SK-N-SH treated with all-trans-retinoic acid at 6 μM for 48 hours (cell line): Measurements from ENCODE around the gene GLS.
A peak's percentile ranks its signal among the peaks of the same experiment; 100 is the strongest.

Experiments
- ATAC-seq: fragments of 200-7000 bp; cut with Tn5 transposase; 3 replicates; pipeline ENCODE4 v1.9.1; 2020; ENCODE audit warnings: mild to moderate bottlenecking, moderate library complexity
- ARNTL ChIP-seq: fragments of 450-650 bp; formaldehyde crosslinking; IDR thresholded peaks from 2 replicates; pipeline ENCODE4 v1.5.0; 2020; ENCODE audit warnings: low read depth, mild to moderate bottlenecking, moderate library complexity, borderline replicate concordance
- BACH2 ChIP-seq: fragments of 250-450 bp; sonication (Bioruptor Pico); IDR thresholded peaks from 2 replicates; pipeline ENCODE4 v1.9.0; 2021; ENCODE audit warnings: mild to moderate bottlenecking, borderline replicate concordance
- CSDC2 ChIP-seq: fragments of 250-450 bp; sonication (Bioruptor Pico); IDR thresholded peaks from 2 replicates; pipeline ENCODE4 v1.5.0; 2020; ENCODE audit warnings: mild to moderate bottlenecking, moderate library complexity
- CSRNP3 ChIP-seq: fragments of 250-450 bp; sonication (Bioruptor Pico); IDR thresholded peaks from 2 replicates; pipeline ENCODE4 v1.5.1; 2021; ENCODE audit warnings: mild to moderate bottlenecking, moderate library complexity
- ESRRG ChIP-seq: fragments of 250-450 bp; sonication (Bioruptor Pico); IDR thresholded peaks from 2 replicates; pipeline ENCODE4 v1.6.1; 2021; ENCODE audit warnings: mild to moderate bottlenecking
- GLIS3 ChIP-seq: fragments of 250-450 bp; sonication (Bioruptor Pico); IDR thresholded peaks from 2 replicates; pipeline ENCODE4 v1.5.0; 2020; ENCODE audit warnings: mild to moderate bottlenecking, moderate library complexity
- ISL1 ChIP-seq: fragments of 250-450 bp; sonication (Bioruptor Pico); IDR thresholded peaks from 2 replicates; pipeline ENCODE4 v2.1.2; 2022; ENCODE audit warnings: mild to moderate bottlenecking, moderate library complexity
- OSR1 ChIP-seq: fragments of 250-450 bp; sonication (Bioruptor Pico); IDR thresholded peaks from 2 replicates; pipeline ENCODE4 v1.8.0; 2022; ENCODE audit warnings: moderate library complexity, mild to moderate bottlenecking, inconsistent platforms
- PPARA ChIP-seq: fragments of 250-450 bp; sonication (Bioruptor Pico); IDR thresholded peaks from 2 replicates; pipeline ENCODE4 v1.5.0; 2020; ENCODE audit warnings: mild to moderate bottlenecking, borderline replicate concordance
- RARB ChIP-seq: fragments of 250-450 bp; sonication (Bioruptor Pico); IDR thresholded peaks from 2 replicates; pipeline ENCODE4 v1.8.0; 2021; ENCODE audit warnings: mild to moderate bottlenecking, moderate library complexity
- SNAI2 ChIP-seq: fragments of 250-450 bp; sonication (Bioruptor Pico); IDR thresholded peaks from 2 replicates; pipeline ENCODE4 v1.5.0; 2020; ENCODE audit warnings: mild to moderate bottlenecking, moderate library complexity
- TCF4 ChIP-seq: fragments of 250-450 bp; sonication (Bioruptor Pico); IDR thresholded peaks from 2 replicates; pipeline ENCODE4 v1.8.0; 2021; ENCODE audit warnings: mild to moderate bottlenecking, moderate library complexity, borderline replicate concordance
- TOX ChIP-seq: fragments of 250-450 bp; sonication (Bioruptor Pico); IDR thresholded peaks from 2 replicates; pipeline ENCODE4 v1.8.0; 2021; ENCODE audit warnings: mild to moderate bottlenecking, moderate library complexity, borderline replicate concordance
- TSHZ2 ChIP-seq: fragments of 250-450 bp; sonication (Bioruptor Pico); IDR thresholded peaks from 2 replicates; pipeline ENCODE4 v1.5.0; 2020; ENCODE audit warnings: mild to moderate bottlenecking, moderate library complexity
- ZFP3 ChIP-seq: fragments of 250-450 bp; sonication (Bioruptor Pico); IDR thresholded peaks from 2 replicates; pipeline ENCODE4 v1.5.0; 2020; ENCODE audit warnings: mild to moderate bottlenecking, moderate library complexity
- ZFP30 ChIP-seq: fragments of 450-650 bp; formaldehyde crosslinking; IDR thresholded peaks from 2 replicates; pipeline ENCODE4 v1.5.0; 2022; ENCODE audit warnings: mild to moderate bottlenecking, moderate library complexity
- ZNF565 ChIP-seq: fragments of 450-650 bp; formaldehyde crosslinking; conservative IDR thresholded peaks from 2 replicates; pipeline ENCODE4 v1.5.0; 2020; ENCODE audit warnings: low read depth, mild to moderate bottlenecking, moderate library complexity
- ZNF70 ChIP-seq: fragments of 450-650 bp; formaldehyde crosslinking; IDR thresholded peaks from 2 replicates; pipeline ENCODE4 v1.5.0; 2020; ENCODE audit warnings: mild to moderate bottlenecking, moderate library complexity
- ZNF8 ChIP-seq: fragments of 450-650 bp; formaldehyde crosslinking; IDR thresholded peaks from 2 replicates; pipeline ENCODE4 v1.5.0; 2020; ENCODE audit warnings: mild to moderate bottlenecking, moderate library complexity
- TF ChIP-seq, protein P1 (sequence below): fragments of 250-450 bp; sonication (Bioruptor Pico); IDR thresholded peaks from 2 replicates; pipeline ENCODE4 v1.8.0; 2021; ENCODE audit warnings: low read depth, mild to moderate bottlenecking, moderate library complexity, borderline replicate concordance
- TF ChIP-seq, protein P2 (sequence below): fragments of 250-450 bp; sonication (Bioruptor Pico); IDR thresholded peaks from 2 replicates; pipeline ENCODE4 v1.5.1; 2020; ENCODE audit warnings: low read depth, mild to moderate bottlenecking, moderate library complexity
- TF ChIP-seq, protein P3 (sequence below): fragments of 250-450 bp; sonication (Bioruptor Pico); IDR thresholded peaks from 2 replicates; pipeline ENCODE4 v1.8.0; 2020; ENCODE audit warnings: mild to moderate bottlenecking, moderate library complexity, borderline replicate concordance

Gene GLS

GRCh38 chr2:190976521-190976920, 95.9 kb downstream of the GLS start:
- no peak for TF ChIP-seq CSRNP3 (CRISPR knock-in tag)
- TF ChIP-seq, all 23 proteins: peak for 0
- ATAC-seq: no peak

GRCh38 chr2:190977505-190977904, 96.9 kb downstream of the GLS start:
- TF ChIP-seq, protein P1, sequence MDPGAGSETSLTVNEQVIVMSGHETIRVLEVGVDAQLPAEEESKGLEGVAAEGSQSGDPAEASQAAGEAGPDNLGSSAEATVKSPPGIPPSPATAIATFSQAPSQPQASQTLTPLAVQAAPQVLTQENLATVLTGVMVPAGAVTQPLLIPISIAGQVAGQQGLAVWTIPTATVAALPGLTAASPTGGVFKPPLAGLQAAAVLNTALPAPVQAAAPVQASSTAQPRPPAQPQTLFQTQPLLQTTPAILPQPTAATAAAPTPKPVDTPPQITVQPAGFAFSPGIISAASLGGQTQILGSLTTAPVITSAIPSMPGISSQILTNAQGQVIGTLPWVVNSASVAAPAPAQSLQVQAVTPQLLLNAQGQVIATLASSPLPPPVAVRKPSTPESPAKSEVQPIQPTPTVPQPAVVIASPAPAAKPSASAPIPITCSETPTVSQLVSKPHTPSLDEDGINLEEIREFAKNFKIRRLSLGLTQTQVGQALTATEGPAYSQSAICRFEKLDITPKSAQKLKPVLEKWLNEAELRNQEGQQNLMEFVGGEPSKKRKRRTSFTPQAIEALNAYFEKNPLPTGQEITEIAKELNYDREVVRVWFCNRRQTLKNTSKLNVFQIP (CRISPR knock-in tag): no peak
- TF ChIP-seq GLIS3 (CRISPR knock-in tag) (no peak), TOX (CRISPR knock-in tag) (no peak), BACH2 (CRISPR knock-in tag) (no peak), ARNTL (no peak), CSRNP3 (CRISPR knock-in tag) (no peak), TCF4 (CRISPR knock-in tag) (no peak), OSR1 (CRISPR knock-in tag) (no peak), ISL1 (CRISPR knock-in tag) (no peak), PPARA (CRISPR knock-in tag) (no peak), ZNF70 (CRISPR knock-in tag) (no peak), ZNF8 (CRISPR knock-in tag) (no peak), ZNF565 (CRISPR knock-in tag) (no peak), CSDC2 (CRISPR knock-in tag) (no peak), ESRRG (no peak), TSHZ2 (no peak), ZFP3 (CRISPR knock-in tag) (no peak), ZFP30 (CRISPR knock-in tag) (no peak), SNAI2 (CRISPR knock-in tag) (no peak)
- TF ChIP-seq, protein P2, sequence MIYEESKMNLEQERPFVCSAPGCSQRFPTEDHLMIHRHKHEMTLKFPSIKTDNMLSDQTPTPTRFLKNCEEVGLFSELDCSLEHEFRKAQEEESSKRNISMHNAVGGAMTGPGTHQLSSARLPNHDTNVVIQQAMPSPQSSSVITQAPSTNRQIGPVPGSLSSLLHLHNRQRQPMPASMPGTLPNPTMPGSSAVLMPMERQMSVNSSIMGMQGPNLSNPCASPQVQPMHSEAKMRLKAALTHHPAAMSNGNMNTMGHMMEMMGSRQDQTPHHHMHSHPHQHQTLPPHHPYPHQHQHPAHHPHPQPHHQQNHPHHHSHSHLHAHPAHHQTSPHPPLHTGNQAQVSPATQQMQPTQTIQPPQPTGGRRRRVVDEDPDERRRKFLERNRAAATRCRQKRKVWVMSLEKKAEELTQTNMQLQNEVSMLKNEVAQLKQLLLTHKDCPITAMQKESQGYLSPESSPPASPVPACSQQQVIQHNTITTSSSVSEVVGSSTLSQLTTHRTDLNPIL: no peak
- ATAC-seq: no peak

DNA sequence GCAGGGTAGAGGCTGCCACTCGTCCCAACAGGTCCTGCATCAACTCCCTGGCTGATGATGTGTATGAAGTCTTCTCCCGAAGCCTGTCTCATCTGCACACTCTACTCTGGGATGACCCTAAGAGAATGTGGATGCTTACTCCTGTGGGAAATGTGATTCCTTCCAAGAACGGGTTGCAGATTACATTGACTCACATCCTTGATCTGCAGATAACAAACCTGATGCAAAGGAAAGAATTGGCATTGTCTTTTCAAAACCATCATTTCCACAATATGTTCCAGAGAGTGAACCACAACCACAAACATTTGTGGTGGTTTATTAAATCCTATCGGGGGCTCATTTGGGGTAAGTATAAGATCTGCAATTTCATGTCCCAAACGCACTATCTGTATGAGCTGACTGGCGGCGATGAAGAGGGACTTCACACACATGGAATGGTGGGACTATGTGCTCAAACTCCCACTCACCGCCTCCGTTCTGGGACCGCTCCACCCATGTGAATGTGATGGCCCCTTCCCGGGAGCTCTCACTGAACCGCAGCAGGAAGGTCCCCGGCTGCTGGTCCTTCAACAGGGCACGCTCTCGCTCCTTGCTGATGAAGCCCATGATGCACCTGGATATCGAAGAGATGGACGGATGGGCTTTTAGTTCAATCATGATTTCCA, 97.9 kb downstream of the GLS start:
- peak; percentile 87 for ATAC-seq
- TF ChIP-seq, protein P2: peak; percentile 12; the same call in 1 of the 2 replicates
- TF ChIP-seq, protein P3, sequence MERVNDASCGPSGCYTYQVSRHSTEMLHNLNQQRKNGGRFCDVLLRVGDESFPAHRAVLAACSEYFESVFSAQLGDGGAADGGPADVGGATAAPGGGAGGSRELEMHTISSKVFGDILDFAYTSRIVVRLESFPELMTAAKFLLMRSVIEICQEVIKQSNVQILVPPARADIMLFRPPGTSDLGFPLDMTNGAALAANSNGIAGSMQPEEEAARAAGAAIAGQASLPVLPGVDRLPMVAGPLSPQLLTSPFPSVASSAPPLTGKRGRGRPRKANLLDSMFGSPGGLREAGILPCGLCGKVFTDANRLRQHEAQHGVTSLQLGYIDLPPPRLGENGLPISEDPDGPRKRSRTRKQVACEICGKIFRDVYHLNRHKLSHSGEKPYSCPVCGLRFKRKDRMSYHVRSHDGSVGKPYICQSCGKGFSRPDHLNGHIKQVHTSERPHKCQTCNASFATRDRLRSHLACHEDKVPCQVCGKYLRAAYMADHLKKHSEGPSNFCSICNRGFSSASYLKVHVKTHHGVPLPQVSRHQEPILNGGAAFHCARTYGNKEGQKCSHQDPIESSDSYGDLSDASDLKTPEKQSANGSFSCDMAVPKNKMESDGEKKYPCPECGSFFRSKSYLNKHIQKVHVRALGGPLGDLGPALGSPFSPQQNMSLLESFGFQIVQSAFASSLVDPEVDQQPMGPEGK: peak; percentile 55; the same call in 1 of the 2 replicates
- TF ChIP-seq ISL1 (CRISPR knock-in tag) (peak; percentile 52; the same call in 1 of the 2 replicates), RARB (CRISPR knock-in tag) (no peak)
